HepG2 (cell line): ENCODE results near the gene B9D2. TPM values are rescaled to one million over a fixed set of nuclear protein-coding genes. Genes with fewer than 3 reads are reported as not detected.

Experiments
- CERS6 ChIP-seq: sonication (generic); formaldehyde crosslinking; IDR thresholded peaks from 2 replicates; pipeline ENCODE4 v1.5.0; 2020; ENCODE audit warnings: missing genetic modification reagents
- DPF2 ChIP-seq: sonication (generic); formaldehyde crosslinking; IDR thresholded peaks from 2 replicates; pipeline ENCODE4 v1.4.0; 2020; ENCODE audit warnings: mild to moderate bottlenecking, low read depth, missing genetic modification reagents, borderline replicate concordance
- E2F5 ChIP-seq: sonication (generic); formaldehyde crosslinking; conservative IDR thresholded peaks from 2 replicates; pipeline ENCODE4 v1.4.0; 2020; ENCODE audit warnings: missing genetic modification reagents
- HIC2 ChIP-seq: sonication (generic); formaldehyde crosslinking; IDR thresholded peaks from 2 replicates; pipeline ENCODE4 v1.9.0; 2022; ENCODE audit warnings: low read depth, missing genetic modification reagents
- KLF16 ChIP-seq, 2 experiments: sonication (generic) in 1 of 2; formaldehyde crosslinking in 1 of 2; IDR thresholded peaks; 2 replicates each; pipeline versions ENCODE4 v1.6.1 to v1.8.0; 2016 to 2023; ENCODE audit warnings: missing genetic modification reagents in 2 of 2, missing compliant biosample characterization in 1 of 2
- MEF2D ChIP-seq: sonication (generic); formaldehyde crosslinking; IDR thresholded peaks from 2 replicates; pipeline ENCODE4 v1.5.1; 2020; ENCODE audit warnings: mild to moderate bottlenecking, missing genetic modification reagents
- NR1H2 ChIP-seq: sonication (generic); formaldehyde crosslinking; IDR thresholded peaks from 2 replicates; pipeline ENCODE4 v1.8.1; 2022; ENCODE audit warnings: low read depth, missing genetic modification reagents, borderline replicate concordance
- REL ChIP-seq: sonication (generic); formaldehyde crosslinking; conservative IDR thresholded peaks from 2 replicates; pipeline ENCODE4 v1.8.0; 2022; ENCODE audit warnings: mild to moderate bottlenecking, missing genetic modification reagents, moderate library complexity
- ZNF180 ChIP-seq: sonication (generic); formaldehyde crosslinking; IDR thresholded peaks from 2 replicates; pipeline ENCODE4 v1.4.0; 2020; ENCODE audit warnings: low read depth, missing genetic modification reagents, borderline replicate concordance
- ZNF510 ChIP-seq: sonication (generic); formaldehyde crosslinking; IDR thresholded peaks from 2 replicates; pipeline ENCODE4 v1.4.0; 2020; ENCODE audit warnings: low read depth, mild to moderate bottlenecking, missing genetic modification reagents
- polyA plus RNA-seq, 8 experiments: library from polyadenylated mRNA; depleted of rRNA in 3 of 8; stranded (reverse) in 7 of 8; unstranded in 1 of 8; fragments of >200 nt; fragmentation: Illumina TruSeq in 4 of 8; extraction: Trizol in 4 of 8; gene quantifications; 2 replicates each; pipeline versions ENCODE4 v1.2.1 to v1.2.3, GENCODE V29; 2011 to 2016; ENCODE audit warnings: low read depth in 4 of 8, missing spikeins in 1 of 8, mixed read lengths in 1 of 8; ENCODE audit not compliant: insufficient read depth in 1 of 8
- total RNA-seq, 5 experiments: library from RNA; depleted of rRNA; stranded (reverse); fragments of >200 nt; fragmentation: Illumina TruSeq; extraction: Trizol; gene quantifications; 2 replicates each; pipeline ENCODE4 v1.2.3, GENCODE V29; 2016; ENCODE audit warnings: low read depth in 1 of 5
- TF ChIP-seq, protein P1 (sequence below): sonication (generic); formaldehyde crosslinking; IDR thresholded peaks from 2 replicates; pipeline ENCODE4 v1.4.0; 2020; ENCODE audit warnings: missing genetic modification reagents
- TF ChIP-seq, protein P2 (sequence below): sonication (generic); formaldehyde crosslinking; IDR thresholded peaks from 2 replicates; pipeline ENCODE4 v1.5.1; 2020; ENCODE audit warnings: missing genetic modification reagents, mild to moderate bottlenecking, borderline replicate concordance
- TF ChIP-seq, protein P3 (sequence below): IDR thresholded peaks from 2 replicates; pipeline ENCODE4 v1.6.1; 2016; ENCODE audit warnings: mild to moderate bottlenecking

B9D2 gene
- total and polyA plus RNA-seq, 2 of the 13 experiments (the other 11 are each of a cell fraction or from before 2014, with no cell fraction given): 3.1 to 4.4 TPM

DNA sequence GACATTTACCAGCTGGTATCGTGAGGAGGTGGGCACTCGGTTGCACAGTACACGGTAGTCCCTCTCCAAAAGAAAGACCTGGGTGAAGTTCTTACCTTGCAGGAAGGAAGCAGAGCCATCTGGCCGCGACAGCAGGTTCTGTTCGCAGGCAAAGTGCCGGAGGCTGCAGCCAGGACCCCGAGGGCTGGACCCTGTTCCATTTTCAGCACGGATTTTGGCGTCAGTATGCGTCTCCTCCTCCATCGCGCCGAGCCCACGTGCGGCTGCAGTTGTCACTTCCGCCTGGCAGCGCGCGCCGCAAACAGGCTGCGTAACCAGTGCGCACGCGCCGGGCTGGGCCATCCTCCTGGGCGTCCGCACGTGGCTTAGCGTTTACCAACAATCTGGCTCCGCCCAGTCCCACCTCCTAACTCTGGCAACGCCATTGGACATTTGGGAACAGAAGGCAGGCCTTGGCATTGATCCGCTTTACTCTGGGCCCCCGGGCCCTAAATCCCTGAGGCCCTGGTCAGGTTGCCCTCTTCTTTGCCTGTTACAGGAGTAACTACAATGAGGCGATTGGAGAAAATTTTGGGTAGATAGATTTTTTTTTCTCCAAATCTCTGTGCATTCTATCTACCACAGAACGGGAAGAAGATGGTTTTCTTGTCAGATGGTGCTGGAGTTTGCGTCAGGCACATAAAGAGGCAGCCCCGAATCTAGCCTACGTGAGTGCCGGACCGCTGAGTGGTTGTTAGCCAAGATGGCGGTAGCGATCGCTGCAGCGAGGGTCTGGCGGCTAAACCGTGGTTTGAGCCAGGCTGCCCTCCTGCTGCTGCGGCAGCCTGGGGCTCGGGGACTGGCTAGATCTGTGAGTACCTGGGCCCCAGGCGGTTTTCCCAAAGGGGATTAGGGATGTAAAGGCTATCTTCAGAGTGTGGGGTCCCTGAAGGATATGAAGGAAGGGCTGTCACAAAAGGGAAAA is 33.4 kb upstream of the B9D2 start, which contains the start of the genes BCKDHA and EXOSC5 (continued):
- peak; percentile 75; the same call in 1 of the 2 replicates for TF ChIP-seq E2F5 (CRISPR knock-in tag)
- no peak for TF ChIP-seq HIC2 (CRISPR knock-in tag)
- no peak for TF ChIP-seq CERS6 (CRISPR knock-in tag)
- TF ChIP-seq KLF16 (CRISPR knock-in tag; IDR thresholded peaks at IDR 0.05): peak; percentile 59 to 67; a peak in 2 of 4 replicates
- peak; percentile 23; the same call in 1 of the 2 replicates for TF ChIP-seq MEF2D (CRISPR knock-in tag)
- TF ChIP-seq, protein P1, sequence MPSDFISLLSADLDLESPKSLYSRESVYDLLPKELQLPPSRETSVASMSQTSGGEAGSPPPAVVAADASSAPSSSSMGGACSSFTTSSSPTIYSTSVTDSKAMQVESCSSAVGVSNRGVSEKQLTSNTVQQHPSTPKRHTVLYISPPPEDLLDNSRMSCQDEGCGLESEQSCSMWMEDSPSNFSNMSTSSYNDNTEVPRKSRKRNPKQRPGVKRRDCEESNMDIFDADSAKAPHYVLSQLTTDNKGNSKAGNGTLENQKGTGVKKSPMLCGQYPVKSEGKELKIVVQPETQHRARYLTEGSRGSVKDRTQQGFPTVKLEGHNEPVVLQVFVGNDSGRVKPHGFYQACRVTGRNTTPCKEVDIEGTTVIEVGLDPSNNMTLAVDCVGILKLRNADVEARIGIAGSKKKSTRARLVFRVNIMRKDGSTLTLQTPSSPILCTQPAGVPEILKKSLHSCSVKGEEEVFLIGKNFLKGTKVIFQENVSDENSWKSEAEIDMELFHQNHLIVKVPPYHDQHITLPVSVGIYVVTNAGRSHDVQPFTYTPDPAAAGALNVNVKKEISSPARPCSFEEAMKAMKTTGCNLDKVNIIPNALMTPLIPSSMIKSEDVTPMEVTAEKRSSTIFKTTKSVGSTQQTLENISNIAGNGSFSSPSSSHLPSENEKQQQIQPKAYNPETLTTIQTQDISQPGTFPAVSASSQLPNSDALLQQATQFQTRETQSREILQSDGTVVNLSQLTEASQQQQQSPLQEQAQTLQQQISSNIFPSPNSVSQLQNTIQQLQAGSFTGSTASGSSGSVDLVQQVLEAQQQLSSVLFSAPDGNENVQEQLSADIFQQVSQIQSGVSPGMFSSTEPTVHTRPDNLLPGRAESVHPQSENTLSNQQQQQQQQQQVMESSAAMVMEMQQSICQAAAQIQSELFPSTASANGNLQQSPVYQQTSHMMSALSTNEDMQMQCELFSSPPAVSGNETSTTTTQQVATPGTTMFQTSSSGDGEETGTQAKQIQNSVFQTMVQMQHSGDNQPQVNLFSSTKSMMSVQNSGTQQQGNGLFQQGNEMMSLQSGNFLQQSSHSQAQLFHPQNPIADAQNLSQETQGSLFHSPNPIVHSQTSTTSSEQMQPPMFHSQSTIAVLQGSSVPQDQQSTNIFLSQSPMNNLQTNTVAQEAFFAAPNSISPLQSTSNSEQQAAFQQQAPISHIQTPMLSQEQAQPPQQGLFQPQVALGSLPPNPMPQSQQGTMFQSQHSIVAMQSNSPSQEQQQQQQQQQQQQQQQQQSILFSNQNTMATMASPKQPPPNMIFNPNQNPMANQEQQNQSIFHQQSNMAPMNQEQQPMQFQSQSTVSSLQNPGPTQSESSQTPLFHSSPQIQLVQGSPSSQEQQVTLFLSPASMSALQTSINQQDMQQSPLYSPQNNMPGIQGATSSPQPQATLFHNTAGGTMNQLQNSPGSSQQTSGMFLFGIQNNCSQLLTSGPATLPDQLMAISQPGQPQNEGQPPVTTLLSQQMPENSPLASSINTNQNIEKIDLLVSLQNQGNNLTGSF (CRISPR knock-in tag): no peak
- TF ChIP-seq ZNF180: 0 out of 2 replicates have a peak, but pooled peaks have one; percentile 28
- no peak for TF ChIP-seq NR1H2 (CRISPR knock-in tag)
- TF ChIP-seq DPF2 (CRISPR knock-in tag): no peak
- TF ChIP-seq ZNF510: peak; percentile 57; the same call in 1 of the 2 replicates
- TF ChIP-seq REL (CRISPR knock-in tag): no peak; the same call in 1 of the 2 replicates
- TF ChIP-seq, protein P2, sequence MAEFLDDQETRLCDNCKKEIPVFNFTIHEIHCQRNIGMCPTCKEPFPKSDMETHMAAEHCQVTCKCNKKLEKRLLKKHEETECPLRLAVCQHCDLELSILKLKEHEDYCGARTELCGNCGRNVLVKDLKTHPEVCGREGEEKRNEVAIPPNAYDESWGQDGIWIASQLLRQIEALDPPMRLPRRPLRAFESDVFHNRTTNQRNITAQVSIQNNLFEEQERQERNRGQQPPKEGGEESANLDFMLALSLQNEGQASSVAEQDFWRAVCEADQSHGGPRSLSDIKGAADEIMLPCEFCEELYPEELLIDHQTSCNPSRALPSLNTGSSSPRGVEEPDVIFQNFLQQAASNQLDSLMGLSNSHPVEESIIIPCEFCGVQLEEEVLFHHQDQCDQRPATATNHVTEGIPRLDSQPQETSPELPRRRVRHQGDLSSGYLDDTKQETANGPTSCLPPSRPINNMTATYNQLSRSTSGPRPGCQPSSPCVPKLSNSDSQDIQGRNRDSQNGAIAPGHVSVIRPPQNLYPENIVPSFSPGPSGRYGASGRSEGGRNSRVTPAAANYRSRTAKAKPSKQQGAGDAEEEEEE (CRISPR knock-in tag): 0 out of 2 replicates have a peak, but pooled peaks have one; percentile 24
- TF ChIP-seq, protein P3, sequence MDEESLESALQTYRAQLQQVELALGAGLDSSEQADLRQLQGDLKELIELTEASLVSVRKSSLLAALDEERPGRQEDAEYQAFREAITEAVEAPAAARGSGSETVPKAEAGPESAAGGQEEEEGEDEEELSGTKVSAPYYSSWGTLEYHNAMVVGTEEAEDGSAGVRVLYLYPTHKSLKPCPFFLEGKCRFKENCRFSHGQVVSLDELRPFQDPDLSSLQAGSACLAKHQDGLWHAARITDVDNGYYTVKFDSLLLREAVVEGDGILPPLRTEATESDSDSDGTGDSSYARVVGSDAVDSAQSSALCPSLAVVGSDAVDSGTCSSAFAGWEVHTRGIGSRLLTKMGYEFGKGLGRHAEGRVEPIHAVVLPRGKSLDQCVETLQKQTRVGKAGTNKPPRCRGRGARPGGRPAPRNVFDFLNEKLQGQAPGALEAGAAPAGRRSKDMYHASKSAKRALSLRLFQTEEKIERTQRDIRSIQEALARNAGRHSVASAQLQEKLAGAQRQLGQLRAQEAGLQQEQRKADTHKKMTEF (CRISPR knock-in tag): peak; percentile 85
